ENCODE results near the gene CD59.
"Not testable (repeated sequence)": the region's sequence is repeated elsewhere in the genome, so short reads cannot be mapped to it uniquely, and the experiment has no call there.

CD59 gene

GRCh38 chr11:33743291-33743690 lies 7.1 kb upstream of the CD59 start:
- no peak for DNase-seq (ENCODE audit: low read depth in 2 of 2, low spot score in 1 of 2)

GRCh38 chr11:33742249-33742851 lies 6.1 kb upstream of the CD59 start:
- DNase-seq (ENCODE audit: low read depth in 2 of 2, low spot score in 1 of 2) = no peak

GRCh38 chr11:33741806-33742205 lies 5.6 kb upstream of the CD59 start:
- DNase-seq (ENCODE audit: low read depth in 2 of 2, low spot score in 1 of 2) = no peak

GRCh38 chr11:33737362-33737821 lies 1.2 kb upstream of the CD59 start:
- no peak for DNase-seq (ENCODE audit: low read depth in 2 of 2, low spot score in 1 of 2)

GRCh38 chr11:33735271-33736147 lies 714 bp downstream of the CD59 start:
- DNase-seq (ENCODE audit: low read depth in 2 of 2, low spot score in 1 of 2) = no peak

GRCh38 chr11:33734441-33735270 lies 1.6 kb downstream of the CD59 start:
- no peak for DNase-seq (ENCODE audit: low read depth in 2 of 2, low spot score in 1 of 2)

GRCh38 chr11:33733980-33734379 lies 2.2 kb downstream of the CD59 start:
- DNase-seq (ENCODE audit: low read depth in 2 of 2, low spot score in 1 of 2) = no peak

- DNase-seq (ENCODE audit: low read depth in 2 of 2, low spot score in 1 of 2) = no peak
Measured at GRCh38 chr11:33731723-33732531, 4.3 kb downstream of the CD59 start.

- DNase-seq (ENCODE audit: low read depth in 2 of 2, low spot score in 1 of 2) = no peak
Measured at GRCh38 chr11:33730716-33731115, 5.5 kb downstream of the CD59 start.

- DNase-seq (ENCODE audit: low read depth in 2 of 2, low spot score in 1 of 2) = not testable (repeated sequence)
Measured at GRCh38 chr11:33729072-33729664, 7.1 kb downstream of the CD59 start.

- DNase-seq (ENCODE audit: low read depth in 2 of 2, low spot score in 1 of 2) = not testable (repeated sequence)
Measured at GRCh38 chr11:33727539-33727938, 8.7 kb downstream of the CD59 start.

- no peak for DNase-seq (ENCODE audit: low read depth in 2 of 2, low spot score in 1 of 2)
Measured at GRCh38 chr11:33725496-33725895, 10.7 kb downstream of the CD59 start.

- no peak for DNase-seq (ENCODE audit: low read depth in 2 of 2, low spot score in 1 of 2)
Measured at GRCh38 chr11:33724644-33725035, 11.6 kb downstream of the CD59 start.

GRCh38 chr11:33723238-33723881 lies 12.9 kb downstream of the CD59 start:
- DNase-seq (ENCODE audit: low read depth in 2 of 2, low spot score in 1 of 2) = no peak

GRCh38 chr11:33722590-33723234 lies 13.5 kb downstream of the CD59 start:
- DNase-seq (ENCODE audit: low read depth in 2 of 2, low spot score in 1 of 2) = no peak

GRCh38 chr11:33721984-33722383 lies 14.2 kb downstream of the CD59 start:
- no peak for DNase-seq (ENCODE audit: low read depth in 2 of 2, low spot score in 1 of 2)

GRCh38 chr11:33721426-33721825 lies 14.8 kb downstream of the CD59 start:
- no peak for DNase-seq (ENCODE audit: low read depth in 2 of 2, low spot score in 1 of 2)

- DNase-seq (ENCODE audit: low read depth in 2 of 2, low spot score in 1 of 2) = no peak
Measured at GRCh38 chr11:33719587-33719986, 16.6 kb downstream of the CD59 start.

GRCh38 chr11:33718440-33718839 lies 17.8 kb downstream of the CD59 start:
- DNase-seq (ENCODE audit: low read depth in 2 of 2, low spot score in 1 of 2) = no peak
